K562 (cell line): ENCODE measurements around the gene IRAG1. TPM values are rescaled to one million over a fixed set of nuclear protein-coding genes. Genes with fewer than 3 reads are reported as not detected.

Source experiments
- CBX8 ChIP-seq: fragments of 200-600 bp; sonication (generic); IDR thresholded peaks from 2 replicates; pipeline ENCODE4 v1.6.1; 2012; ENCODE audit warnings: borderline replicate concordance, mixed run types, low read depth, mild to moderate bottlenecking, moderate library complexity, mixed read lengths, low read length, control low read depth, inconsistent platforms; ENCODE audit not compliant: poor library complexity, severe bottlenecking; ENCODE audit errors: extremely low read depth
- HDAC1 ChIP-seq, 2 experiments: fragments of 450-650 bp; IDR thresholded peaks; 2 replicates each; pipeline ENCODE4 v1.6.1; 2016 to 2017; ENCODE audit warnings: inconsistent platforms in 1 of 2, mild to moderate bottlenecking in 1 of 2, moderate library complexity in 1 of 2
- L3MBTL2 ChIP-seq: fragments of 450-650 bp; IDR thresholded peaks from 2 replicates; pipeline ENCODE4 v1.6.1; 2016; ENCODE audit warnings: mild to moderate bottlenecking, moderate library complexity
- MYNN ChIP-seq, 2 experiments: sonication (generic); formaldehyde crosslinking in 1 of 2; IDR thresholded peaks; 2 replicates each; pipeline versions ENCODE4 v1.5.0 to v1.6.1; 2016 to 2020; ENCODE audit warnings: antibody characterized with exemption in 1 of 2, missing genetic modification reagents in 1 of 2
- NCOA4 ChIP-seq: fragments of 450-650 bp; IDR thresholded peaks from 2 replicates; pipeline ENCODE4 v1.6.1; 2018; ENCODE audit warnings: mild to moderate bottlenecking; ENCODE audit not compliant: partially characterized antibody
- NONO ChIP-seq, 2 experiments: fragments of 200-400 bp in 1 of 2; fragments of 450-650 bp in 1 of 2; formaldehyde crosslinking in 1 of 2; IDR thresholded peaks; 2 replicates each; pipeline ENCODE4 v1.6.1; 2017; ENCODE audit warnings: low read depth in 2 of 2, mild to moderate bottlenecking in 2 of 2, moderate library complexity in 2 of 2, low read length in 1 of 2
- NR2C2 ChIP-seq, 2 experiments: fragments of 200-800 bp in 1 of 2; sonication (Bioruptor generic) in 1 of 2; sonication (generic) in 1 of 2; formaldehyde crosslinking in 1 of 2; IDR thresholded peaks; 2 replicates each; pipeline versions ENCODE4 v1.6.1 to v1.8.0; 2016 to 2022; ENCODE audit warnings: mild to moderate bottlenecking in 1 of 2, missing compliant biosample characterization in 1 of 2, missing genetic modification characterization in 1 of 2, missing genetic modification reagents in 1 of 2
- PKNOX1 ChIP-seq: fragments of 450-650 bp; IDR thresholded peaks from 2 replicates; pipeline ENCODE4 v1.6.1; 2016
- TRIM24 ChIP-seq, 2 experiments: fragments of 450-650 bp; IDR thresholded peaks; 2 replicates each; pipeline ENCODE4 v1.6.1; 2016
- ZNF407 ChIP-seq: fragments of 450-650 bp; IDR thresholded peaks from 2 replicates; pipeline ENCODE4 v1.6.1; 2016; ENCODE audit warnings: low read depth
- polyA plus RNA-seq, 8 experiments: library from polyadenylated mRNA; depleted of rRNA in 4 of 8; stranded (reverse) in 5 of 8; unstranded in 3 of 8; fragments of >200 nt; fragmentation: Nextera tagmentation in 2 of 8; fragmentation: Illumina TruSeq in 1 of 8; extraction: Ambion mirVana in 2 of 8; extraction: Trizol in 1 of 8; gene quantifications; 2 replicates each; pipeline versions ENCODE4 v1.2.1 to v1.2.3, GENCODE V29; 2011 to 2014; ENCODE audit warnings: inconsistent platforms in 1 of 8, missing spikeins in 1 of 8
- total RNA-seq, 7 experiments: library from RNA; depleted of rRNA in 6 of 7; stranded (reverse); fragments of >200 nt in 6 of 7; fragmentation: Illumina TruSeq in 2 of 7; extraction: Trizol in 2 of 7; gene quantifications; 2 replicates each; pipeline versions ENCODE4 v1.2.1 to v1.2.3, GENCODE V29; 2011 to 2021; ENCODE audit warnings: low replicate concordance in 1 of 7
- TF ChIP-seq, protein P1 (sequence below): sonication (generic); formaldehyde crosslinking; IDR thresholded peaks from 2 replicates; pipeline ENCODE4 v1.8.1; 2023; ENCODE audit warnings: mild to moderate bottlenecking, missing genetic modification reagents, moderate library complexity
- TF ChIP-seq, protein P2 (sequence below), 3 experiments: IDR thresholded peaks in 2 of 3; conservative IDR thresholded peaks in 1 of 3; 2 replicates each; pipeline ENCODE4 v1.5.1; 2011 to 2012; ENCODE audit warnings: low read length in 3 of 3, mild to moderate bottlenecking in 3 of 3, control low read depth in 2 of 3, improper control_type of control experiment in 1 of 3, inconsistent platforms in 1 of 3, low read depth in 1 of 3, mixed read lengths in 1 of 3, moderate library complexity in 1 of 3; ENCODE audit not compliant: insufficient read depth in 2 of 3

The IRAG1 gene
- total and polyA plus RNA-seq, 9 of the 15 experiments (the other 6 are each of a cell fraction or from before 2014, with no cell fraction given): 0.01 to 0.22 (median 0.09) TPM; not detected in 1

DNA sequence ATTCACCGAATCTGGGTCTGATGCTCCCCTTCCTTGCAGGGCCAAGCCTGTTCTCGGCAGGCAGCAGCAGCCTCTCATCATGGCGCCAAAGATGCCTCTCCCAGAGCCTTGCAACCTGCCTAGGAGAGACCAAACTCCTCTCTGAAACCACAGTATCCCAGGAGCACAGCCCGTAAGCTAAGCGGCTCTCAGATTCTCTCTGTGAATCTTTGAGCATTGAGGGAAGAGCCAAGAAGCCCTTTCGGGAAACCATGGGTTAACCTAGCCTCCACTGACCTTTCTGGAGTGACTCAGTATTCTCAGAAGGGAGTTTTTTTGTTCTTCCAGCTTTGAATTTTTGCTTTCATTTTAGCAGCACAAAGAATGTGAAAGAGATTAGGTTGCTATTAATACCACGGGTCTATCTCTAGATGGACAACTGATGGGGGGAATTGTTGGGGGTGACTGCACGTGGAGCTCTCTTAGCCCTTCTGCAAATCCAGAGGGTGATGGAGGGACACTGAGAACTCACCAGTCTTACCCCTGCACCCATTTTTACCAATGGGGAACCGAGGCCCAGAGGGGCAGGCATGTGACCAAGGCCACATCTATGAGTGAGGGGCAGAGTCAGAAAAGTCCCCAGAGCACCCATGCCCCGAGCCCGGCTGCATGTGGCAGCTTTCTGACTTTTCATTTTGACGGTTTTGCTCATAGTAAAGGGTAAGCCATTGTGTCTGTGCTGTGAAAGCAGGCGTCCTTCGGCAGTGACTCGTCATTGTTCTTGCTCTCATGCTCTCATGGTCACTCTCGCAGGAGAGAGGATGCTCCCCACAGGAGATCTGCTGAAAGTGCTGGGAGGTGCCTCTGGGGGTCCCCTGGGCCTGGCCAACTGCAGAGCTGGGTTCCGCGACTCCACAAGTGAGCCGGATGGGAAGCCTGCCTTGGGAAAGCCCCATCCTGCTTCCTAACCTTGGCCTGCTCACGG lies 36.0 kb downstream of the IRAG1 start (continued):
- TF ChIP-seq, protein P1, sequence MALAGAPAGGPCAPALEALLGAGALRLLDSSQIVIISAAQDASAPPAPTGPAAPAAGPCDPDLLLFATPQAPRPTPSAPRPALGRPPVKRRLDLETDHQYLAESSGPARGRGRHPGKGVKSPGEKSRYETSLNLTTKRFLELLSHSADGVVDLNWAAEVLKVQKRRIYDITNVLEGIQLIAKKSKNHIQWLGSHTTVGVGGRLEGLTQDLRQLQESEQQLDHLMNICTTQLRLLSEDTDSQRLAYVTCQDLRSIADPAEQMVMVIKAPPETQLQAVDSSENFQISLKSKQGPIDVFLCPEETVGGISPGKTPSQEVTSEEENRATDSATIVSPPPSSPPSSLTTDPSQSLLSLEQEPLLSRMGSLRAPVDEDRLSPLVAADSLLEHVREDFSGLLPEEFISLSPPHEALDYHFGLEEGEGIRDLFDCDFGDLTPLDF: no peak
- no peak for TF ChIP-seq CBX8
- TF ChIP-seq L3MBTL2: peak; percentile 78
- 0 out of 4 replicates have a peak, but pooled peaks of 1 of the 2 experiments have one; percentile 8 for TF ChIP-seq TRIM24 (IDR thresholded peaks at IDR 0.05)
- no peak for TF ChIP-seq NR2C2 (CRISPR knock-in tag; IDR thresholded peaks at IDR 0.05)
- peak; percentile 78 for TF ChIP-seq NR2C2 (tag; IDR thresholded peaks at IDR 0.05)
- TF ChIP-seq, protein P2, sequence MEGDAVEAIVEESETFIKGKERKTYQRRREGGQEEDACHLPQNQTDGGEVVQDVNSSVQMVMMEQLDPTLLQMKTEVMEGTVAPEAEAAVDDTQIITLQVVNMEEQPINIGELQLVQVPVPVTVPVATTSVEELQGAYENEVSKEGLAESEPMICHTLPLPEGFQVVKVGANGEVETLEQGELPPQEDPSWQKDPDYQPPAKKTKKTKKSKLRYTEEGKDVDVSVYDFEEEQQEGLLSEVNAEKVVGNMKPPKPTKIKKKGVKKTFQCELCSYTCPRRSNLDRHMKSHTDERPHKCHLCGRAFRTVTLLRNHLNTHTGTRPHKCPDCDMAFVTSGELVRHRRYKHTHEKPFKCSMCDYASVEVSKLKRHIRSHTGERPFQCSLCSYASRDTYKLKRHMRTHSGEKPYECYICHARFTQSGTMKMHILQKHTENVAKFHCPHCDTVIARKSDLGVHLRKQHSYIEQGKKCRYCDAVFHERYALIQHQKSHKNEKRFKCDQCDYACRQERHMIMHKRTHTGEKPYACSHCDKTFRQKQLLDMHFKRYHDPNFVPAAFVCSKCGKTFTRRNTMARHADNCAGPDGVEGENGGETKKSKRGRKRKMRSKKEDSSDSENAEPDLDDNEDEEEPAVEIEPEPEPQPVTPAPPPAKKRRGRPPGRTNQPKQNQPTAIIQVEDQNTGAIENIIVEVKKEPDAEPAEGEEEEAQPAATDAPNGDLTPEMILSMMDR (IDR thresholded peaks at IDR 0.05 in 2 of 3, conservative IDR thresholded peaks at IDR 0.05 in 1 of 3; ENCODE audit: insufficient read depth in 2 of 3, low read depth in 1 of 3, low read length in 3 of 3): no peak
- TF ChIP-seq NCOA4: no peak
- TF ChIP-seq NONO (IDR thresholded peaks at IDR 0.05; ENCODE audit: low read depth in 2 of 2, low read length in 1 of 2): no peak
- TF ChIP-seq PKNOX1: no peak
- TF ChIP-seq HDAC1 (IDR thresholded peaks at IDR 0.05): peak in 1 of 2 experiments; percentile 35; a peak in 1 of 4 replicates
- no peak for TF ChIP-seq ZNF407
- TF ChIP-seq MYNN (IDR thresholded peaks at IDR 0.05): no peak
- TF ChIP-seq MYNN (CRISPR knock-in tag; IDR thresholded peaks at IDR 0.05): no peak
